ENCODE results near the gene PEX16.

Gene PEX16

GRCh38 chr11:45931739-45932138 is 14.1 kb upstream of the PEX16 start:
- Histone ChIP-seq H3K4me2 (ENCODE audit: low read length) (peak overlapping the region; percentile 75), H3K9me2 (replicated peaks; ENCODE audit: control insufficient read depth, low read length) (no peaks in the 10 kb centered on the region), H3K4me3 (ENCODE audit: low read length) (peak overlapping the region; percentile 78), H3K4me1 (ENCODE audit: control insufficient read depth, low read length) (peaks cover 99% of the 10 kb centered on the region), H3K36me3 (ENCODE audit: control insufficient read depth, low read length) (peaks cover 66% of the 10 kb centered on the region), H3K27ac (ENCODE audit: low read depth, low read length) (peak overlapping the region; percentile 98), H3K9me3 (ENCODE audit: control insufficient read depth, insufficient read depth, low read length) (no peaks in the 10 kb centered on the region), H3K27me3 (ENCODE audit: control insufficient read depth, low read length) (no peaks in the 10 kb centered on the region), H3F3A (ENCODE audit: control insufficient read depth, insufficient read depth) (peaks cover 34% of the 10 kb centered on the region), H3K79me2 (ENCODE audit: control insufficient read depth, low read length) (peaks cover 58% of the 10 kb centered on the region), H4K20me1 (ENCODE audit: control insufficient read depth, insufficient read depth, low read depth, low read length) (no peaks in the 10 kb centered on the region)
- no peak for TF ChIP-seq CTCF (IDR thresholded peaks at IDR 0.05; ENCODE audit: low read depth, low read length, poor library complexity, severe bottlenecking)
- TF ChIP-seq EZH2phosphoT487 (IDR thresholded peaks at IDR 0.05; ENCODE audit: borderline replicate concordance, low read length), result no peak

- Histone ChIP-seq H3K27ac (ENCODE audit: low read depth, low read length) (peak overlapping the region; percentile 98), H3K4me2 (ENCODE audit: low read length) (peak overlapping the region; percentile 75)
Observed at GRCh38 chr11:45930951-45931570, 13.4 kb upstream of the PEX16 start.

GRCh38 chr11:45930031-45930794 is 12.5 kb upstream of the PEX16 start:
- Histone ChIP-seq H3F3A (ENCODE audit: control insufficient read depth, insufficient read depth) (peaks cover 34% of the 10 kb centered on the region), H3K4me2 (ENCODE audit: low read length) (peak overlapping the region; percentile 75), H3K36me3 (ENCODE audit: control insufficient read depth, low read length) (peaks cover 71% of the 10 kb centered on the region)

More at GRCh38 chr11:45930951-45931570, 13.4 kb upstream of the PEX16 start:
- H4K20me1 ChIP-seq (ENCODE audit: control insufficient read depth, insufficient read depth, low read depth, low read length), result no peaks in the 10 kb centered on the region
- H3K9me2 ChIP-seq (replicated peaks; ENCODE audit: control insufficient read depth, low read length), result no peaks in the 10 kb centered on the region
- peak overlapping the region; percentile 78 for H3K4me3 ChIP-seq (ENCODE audit: low read length)
- H3K27me3 ChIP-seq (ENCODE audit: control insufficient read depth, low read length), result no peaks in the 10 kb centered on the region
- H3K79me2 ChIP-seq (ENCODE audit: control insufficient read depth, low read length), result peaks cover 60% of the 10 kb centered on the region
- H3F3A ChIP-seq (ENCODE audit: control insufficient read depth, insufficient read depth), result peaks cover 34% of the 10 kb centered on the region
- TF ChIP-seq EZH2phosphoT487 (IDR thresholded peaks at IDR 0.05; ENCODE audit: borderline replicate concordance, low read length) (no peak), CTCF (IDR thresholded peaks at IDR 0.05; ENCODE audit: low read depth, low read length, poor library complexity, severe bottlenecking) (no peak)
- H3K9me3 ChIP-seq (ENCODE audit: control insufficient read depth, insufficient read depth, low read length), result no peaks in the 10 kb centered on the region
- peaks cover 97% of the 10 kb centered on the region for H3K4me1 ChIP-seq (ENCODE audit: control insufficient read depth, low read length)
- peaks cover 73% of the 10 kb centered on the region for H3K36me3 ChIP-seq (ENCODE audit: control insufficient read depth, low read length)

More at GRCh38 chr11:45930031-45930794, 12.5 kb upstream of the PEX16 start:
- Histone ChIP-seq H3K9me3 (ENCODE audit: control insufficient read depth, insufficient read depth, low read length) (no peaks in the 10 kb centered on the region), H3K79me2 (ENCODE audit: control insufficient read depth, low read length) (peaks cover 62% of the 10 kb centered on the region), H3K9me2 (replicated peaks; ENCODE audit: control insufficient read depth, low read length) (no peaks in the 10 kb centered on the region), H3K4me3 (ENCODE audit: low read length) (peak overlapping the region; percentile 78), H4K20me1 (ENCODE audit: control insufficient read depth, insufficient read depth, low read depth, low read length) (no peaks in the 10 kb centered on the region), H3K4me1 (ENCODE audit: control insufficient read depth, low read length) (peaks cover 88% of the 10 kb centered on the region), H3K27ac (ENCODE audit: low read depth, low read length) (peak overlapping the region; percentile 98), H3K27me3 (ENCODE audit: control insufficient read depth, low read length) (no peaks in the 10 kb centered on the region)
- TF ChIP-seq EZH2phosphoT487 (IDR thresholded peaks at IDR 0.05; ENCODE audit: borderline replicate concordance, low read length) (no peak), CTCF (IDR thresholded peaks at IDR 0.05; ENCODE audit: low read depth, low read length, poor library complexity, severe bottlenecking) (no peak)
